GM21390 (cell line): ENCODE measurements around the gene ZDHHC7.

Experiments
- ATAC-seq: cut with Tn5 transposase; IDR thresholded peaks from one replicate; pipeline ENCODE4 v1.9.1; 2021; ENCODE audit not compliant: unreplicated experiment

The ZDHHC7 gene

DNA sequence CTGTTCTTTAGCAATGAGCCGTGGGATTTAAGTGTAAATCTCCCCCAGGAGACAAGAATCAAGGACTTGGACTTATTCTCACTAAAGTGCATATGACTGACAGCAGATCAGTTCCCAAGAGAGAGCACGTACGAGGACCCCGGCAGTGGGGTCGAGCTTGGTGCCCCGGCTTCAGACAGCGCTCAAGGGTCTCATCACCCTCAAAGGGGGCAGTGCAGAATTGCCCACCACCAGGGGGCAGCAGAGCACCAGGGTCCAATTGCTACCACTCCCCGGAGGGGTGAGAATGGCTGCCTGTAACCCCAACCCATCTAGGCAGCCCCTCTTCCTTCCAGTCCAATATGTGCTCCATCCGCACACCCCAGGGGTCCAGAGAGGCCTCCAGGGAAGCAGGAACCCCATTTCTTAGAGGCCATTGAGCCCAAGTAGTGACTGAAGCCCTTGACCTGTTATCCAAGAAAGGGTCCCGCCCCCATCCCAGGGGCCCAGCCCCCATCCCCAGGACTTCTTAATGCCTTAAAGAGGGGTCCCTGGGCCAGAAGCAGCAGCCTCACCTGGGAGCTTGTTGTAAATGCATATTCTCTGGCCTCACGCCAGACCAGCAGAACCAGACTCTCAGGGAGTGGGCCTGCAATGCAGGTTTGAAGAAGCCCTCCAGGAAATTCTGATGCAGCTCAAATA is 86.1 kb downstream of the ZDHHC7 start:
- no peak for ATAC-seq

DNA sequence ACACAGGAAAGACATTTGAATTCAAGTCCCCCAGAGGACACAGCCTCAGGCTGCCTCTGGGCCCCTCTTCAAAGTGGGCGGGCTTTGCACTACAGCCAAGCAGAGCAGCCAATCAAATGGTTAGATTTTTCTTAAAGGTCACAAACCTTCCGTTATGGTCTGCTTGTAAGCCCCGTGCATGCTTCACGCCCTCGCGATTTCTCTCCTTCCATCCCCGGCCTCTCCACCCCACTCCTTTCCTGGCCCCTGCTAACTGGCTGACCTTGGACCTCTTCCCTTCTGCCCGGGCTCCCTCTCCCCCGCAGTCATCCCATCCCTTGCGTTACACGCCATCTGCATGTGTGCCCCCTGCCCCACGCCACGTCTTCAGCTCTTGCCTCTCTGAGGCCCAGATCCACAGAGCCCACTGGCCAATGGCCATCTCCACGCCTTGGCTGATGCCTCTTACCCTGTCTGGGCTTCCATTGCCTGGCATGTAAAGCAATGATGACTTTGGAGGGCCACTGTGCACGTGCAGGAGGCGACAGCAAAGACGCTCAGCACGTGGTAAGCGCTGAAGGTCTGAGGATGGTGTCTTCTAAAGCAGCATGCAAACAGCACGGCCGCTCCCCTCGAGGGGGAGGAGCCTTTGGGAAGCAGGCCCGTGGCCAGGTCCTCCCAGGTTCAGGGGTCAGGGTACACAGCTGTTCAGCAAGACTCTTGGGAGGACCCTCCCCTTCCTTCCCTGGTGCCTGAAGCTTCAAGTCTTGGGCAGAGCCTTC is 86.8 kb downstream of the ZDHHC7 start:
- ATAC-seq: no peak
